Right atrium auricular region (tissue), 2 donors: ENCODE data around the gene KIF6. TPM values are rescaled to one million over a fixed set of nuclear protein-coding genes. Genes with fewer than 3 reads are reported as not detected.

Source experiments
- DNase-seq: peaks from one replicate; pipeline ENCODE4 v3.0.0-alpha.2; 2019; ENCODE audit warnings: low spot score
- H3K27ac ChIP-seq, 2 donors: fragments of 200-600 bp; sonication (generic); 1 replicate in 1 of 2; 2 replicates in 1 of 2; pipeline ENCODE4 v1.5.1; 2016 to 2019
- H3K27me3 ChIP-seq, 2 donors: fragments of 200-600 bp; sonication (generic); one replicate each; pipeline versions ENCODE4 v1.5.1 to v1.6.0; 2017 to 2019
- H3K36me3 ChIP-seq: fragments of 200-600 bp; sonication (generic); one replicate; pipeline ENCODE4 v1.5.1; 2016
- H3K4me1 ChIP-seq, 2 donors: fragments of 200-600 bp; sonication (generic); one replicate each; pipeline versions ENCODE4 v1.5.1 to v1.6.0; 2017 to 2019
- H3K4me3 ChIP-seq, 2 donors: fragments of 200-600 bp; sonication (generic); 1 replicate in 1 of 2; 2 replicates in 1 of 2; pipeline ENCODE4 v1.5.1; 2017 to 2019; ENCODE audit warnings: mild to moderate bottlenecking in 1 of 2, moderate library complexity in 1 of 2
- H3K9me3 ChIP-seq, 2 donors: fragments of 200-600 bp; sonication (generic); one replicate each; pipeline ENCODE4 v1.5.1; 2019
- CTCF ChIP-seq, 2 donors: fragments of 200-600 bp; sonication (generic); IDR thresholded peaks; one replicate each; pipeline ENCODE4 v1.5.1; 2019; ENCODE audit warnings: antibody characterized with exemption in 2 of 2
- total RNA-seq, 2 donors: library from RNA; depleted of rRNA; stranded (reverse); fragments of >200 nt; gene quantifications; one replicate each; pipeline ENCODE4 v1.1.0, GENCODE V29; 2016

KIF6 gene
- total RNA-seq, 2 donors from 2014 or later = not detected

- DNase-seq = no peak
- Histone ChIP-seq H3K36me3 (no peaks in the 10 kb centered on the region), H3K4me1 (peaks cover 0 to 3% of the 10 kb centered on the region in 2 donors), H3K4me3 (no peak overlapping the region), H3K9me3 (no peaks in the 10 kb centered on the region), H3K27me3 (no peaks in the 10 kb centered on the region), H3K27ac (no peak overlapping the region)
- TF ChIP-seq CTCF (IDR thresholded peaks at IDR 0.05) = no peak
Observed at GRCh38 chr6:39765508-39766065, 40.4 kb upstream of the KIF6 start.

GRCh38 chr6:39760226-39760952 lies 35.2 kb upstream of the KIF6 start:
- DNase-seq = no peak
- no peak overlapping the region for H3K4me3 ChIP-seq
- H3K27ac ChIP-seq = no peak overlapping the region
- no peaks in the 10 kb centered on the region for H3K27me3 ChIP-seq
- peaks cover 0 to 9% of the 10 kb centered on the region in 2 donors for H3K4me1 ChIP-seq
- H3K9me3 ChIP-seq = no peaks in the 10 kb centered on the region
- TF ChIP-seq CTCF (IDR thresholded peaks at IDR 0.05) = no peak
- H3K36me3 ChIP-seq = no peaks in the 10 kb centered on the region

GRCh38 chr6:39758905-39759605 lies 33.8 kb upstream of the KIF6 start:
- Histone ChIP-seq H3K9me3 (no peaks in the 10 kb centered on the region), H3K36me3 (no peaks in the 10 kb centered on the region), H3K4me3 (no peak overlapping the region), H3K27ac (no peak overlapping the region), H3K27me3 (no peaks in the 10 kb centered on the region), H3K4me1 (peaks cover 0 to 15% of the 10 kb centered on the region in 2 donors)
- TF ChIP-seq CTCF (IDR thresholded peaks at IDR 0.05) = no peak
- no peak for DNase-seq

GRCh38 chr6:39756582-39756981 lies 31.4 kb upstream of the KIF6 start:
- no peak for TF ChIP-seq CTCF (IDR thresholded peaks at IDR 0.05)
- Histone ChIP-seq H3K4me1 (peaks cover 0 to 27% of the 10 kb centered on the region in 2 donors), H3K9me3 (no peaks in the 10 kb centered on the region), H3K27me3 (no peaks in the 10 kb centered on the region), H3K36me3 (no peaks in the 10 kb centered on the region), H3K27ac (no peak overlapping the region), H3K4me3 (no peak overlapping the region)
- no peak for DNase-seq

GRCh38 chr6:39755231-39755630 lies 30.0 kb upstream of the KIF6 start:
- H3K27ac ChIP-seq = no peak overlapping the region
- H3K27me3 ChIP-seq = no peaks in the 10 kb centered on the region
- no peaks in the 10 kb centered on the region for H3K9me3 ChIP-seq
- H3K36me3 ChIP-seq = no peaks in the 10 kb centered on the region
- DNase-seq = no peak
- TF ChIP-seq CTCF (IDR thresholded peaks at IDR 0.05) = no peak
- H3K4me1 ChIP-seq = peaks cover 0 to 20% of the 10 kb centered on the region in 2 donors
- H3K4me3 ChIP-seq = no peak overlapping the region
